Mesendoderm (in vitro differentiated cells): ENCODE measurements around the gene USH1G.

Experiments used
- DNase-seq: peaks from one replicate; pipeline ENCODE4 v3.0.0; 2013
- H2AK5ac ChIP-seq: 2 replicates; pipeline ENCODE4 v1.6.1; 2013; ENCODE audit warnings: low read length, inconsistent platforms
- H2BK120ac ChIP-seq: 2 replicates; pipeline ENCODE4 v1.6.1; 2013; ENCODE audit warnings: low read depth, mild to moderate bottlenecking, low read length, moderate library complexity, mixed read lengths
- H2BK15ac ChIP-seq: replicated peaks from 2 replicates; pipeline ENCODE4 v1.6.1; 2013; ENCODE audit warnings: low read depth, mild to moderate bottlenecking, moderate library complexity
- H2BK5ac ChIP-seq: 2 replicates; pipeline ENCODE4 v1.6.1; 2013; ENCODE audit warnings: low read length, inconsistent platforms
- H3K18ac ChIP-seq: 2 replicates; pipeline ENCODE4 v1.6.1; 2013; ENCODE audit warnings: mild to moderate bottlenecking, low read length, mixed read lengths
- H3K23ac ChIP-seq: one replicate; pipeline ENCODE4 v1.6.1; 2013; ENCODE audit warnings: low read length
- H3K27ac ChIP-seq: 2 replicates; pipeline ENCODE4 v1.5.1; 2013; ENCODE audit warnings: low read depth, mild to moderate bottlenecking, inconsistent platforms, low read length, moderate library complexity
- H3K27me3 ChIP-seq: 2 replicates; pipeline ENCODE4 v1.6.1; 2013; ENCODE audit warnings: low read length, control low read depth, mild to moderate bottlenecking, inconsistent platforms; ENCODE audit not compliant: insufficient read depth, poor library complexity
- H3K36me3 ChIP-seq: 2 replicates; pipeline ENCODE4 v1.6.1; 2013; ENCODE audit warnings: low read length, inconsistent platforms; ENCODE audit not compliant: control insufficient read depth, insufficient read depth
- H3K4ac ChIP-seq: one replicate; pipeline ENCODE4 v1.6.1; 2013; ENCODE audit warnings: low read depth, mild to moderate bottlenecking, low read length, moderate library complexity
- H3K4me1 ChIP-seq: 2 replicates; pipeline ENCODE4 v1.6.1; 2013; ENCODE audit warnings: low read depth, low read length, inconsistent platforms; ENCODE audit not compliant: control insufficient read depth
- H3K4me2 ChIP-seq: 2 replicates; pipeline ENCODE4 v1.6.1; 2013; ENCODE audit warnings: low read length
- H3K4me3 ChIP-seq: 2 replicates; pipeline ENCODE4 v1.5.1; 2013; ENCODE audit warnings: mild to moderate bottlenecking, low read length
- H3K56ac ChIP-seq: one replicate; pipeline ENCODE4 v1.6.1; 2013; ENCODE audit warnings: low read length
- H3K79me1 ChIP-seq: 2 replicates; pipeline ENCODE4 v1.6.1; 2013; ENCODE audit warnings: low read length, inconsistent platforms
- H3K79me2 ChIP-seq: 2 replicates; pipeline ENCODE4 v1.6.1; 2013; ENCODE audit warnings: mild to moderate bottlenecking, low read length; ENCODE audit not compliant: control insufficient read depth, insufficient read depth
- H3K9ac ChIP-seq: 2 replicates; pipeline ENCODE4 v1.6.1; 2013; ENCODE audit warnings: low read length, inconsistent platforms
- H4K5ac ChIP-seq: one replicate; pipeline ENCODE4 v1.6.1; 2013; ENCODE audit warnings: low read length
- H4K8ac ChIP-seq: one replicate; pipeline ENCODE4 v1.6.1; 2013; ENCODE audit warnings: low read depth, mild to moderate bottlenecking, control low read depth, low read length, moderate library complexity
- WGBS: extraction: QIAGEN DNeasy Blood & Tissue Kit; methylation state at CpG from one replicate; pipeline ENCODE4 v1.1.7; 2013; ENCODE audit warnings: low lambda C conversion rate, missing lambda C conversion rate; ENCODE audit not compliant: insufficient coverage; ENCODE audit errors: extremely low coverage; 5-methylcytosine and 5-hydroxymethylcytosine counted together

Gene USH1G

DNA sequence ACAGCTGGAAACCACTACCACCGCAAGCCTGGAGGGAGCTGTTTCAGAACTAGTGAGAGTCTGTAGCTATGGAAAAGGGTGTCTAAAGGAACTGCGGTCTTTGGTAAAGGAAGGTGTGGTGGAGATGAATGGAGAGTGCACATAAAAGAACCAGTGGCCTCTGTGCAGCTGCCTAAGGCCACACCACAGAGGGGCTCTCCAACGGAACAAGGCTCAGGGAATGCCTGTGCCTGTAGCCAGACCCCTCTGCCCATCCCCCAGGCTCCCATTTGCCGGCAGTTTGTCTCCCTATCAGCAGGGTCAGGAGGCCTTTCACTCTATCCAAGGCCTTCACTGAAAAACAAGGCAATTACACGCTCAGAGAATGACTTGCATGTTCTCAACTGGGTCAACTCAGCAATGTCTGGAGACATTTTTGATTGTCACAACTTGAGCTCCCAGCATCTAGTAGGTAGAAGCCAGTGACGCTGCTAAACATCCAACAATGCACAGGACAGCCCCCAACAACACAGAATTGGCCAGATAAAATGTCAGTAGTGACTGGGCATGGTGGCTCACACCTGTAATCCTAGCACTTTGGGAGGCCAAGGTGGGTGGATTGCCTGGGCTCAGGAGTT lies 47.0 kb downstream of the USH1G start:
- Histone ChIP-seq H3K4me2 (no peak overlapping the region), H3K27ac (no peak overlapping the region), H3K4ac (no peak overlapping the region), H2BK120ac (no peak overlapping the region), H2BK5ac (no peak overlapping the region), H3K27me3 (no peaks in the 10 kb centered on the region), H2AK5ac (no peak overlapping the region), H3K4me1 (peaks cover 5% of the 10 kb centered on the region), H3K56ac (no peak overlapping the region), H4K5ac (no peak overlapping the region), H3K79me2 (no peaks in the 10 kb centered on the region), H3K23ac (no peak overlapping the region), H3K4me3 (no peak overlapping the region), H3K9ac (no peak overlapping the region), H3K36me3 (no peaks in the 10 kb centered on the region), H4K8ac (no peak overlapping the region), H3K79me1 (no peaks in the 10 kb centered on the region), H2BK15ac (no peak overlapping the region), H3K18ac (no peak overlapping the region)
- peak; percentile 44 for DNase-seq
- WGBS: no CpG with 5 or more reads among the region's 6 CpGs

DNA sequence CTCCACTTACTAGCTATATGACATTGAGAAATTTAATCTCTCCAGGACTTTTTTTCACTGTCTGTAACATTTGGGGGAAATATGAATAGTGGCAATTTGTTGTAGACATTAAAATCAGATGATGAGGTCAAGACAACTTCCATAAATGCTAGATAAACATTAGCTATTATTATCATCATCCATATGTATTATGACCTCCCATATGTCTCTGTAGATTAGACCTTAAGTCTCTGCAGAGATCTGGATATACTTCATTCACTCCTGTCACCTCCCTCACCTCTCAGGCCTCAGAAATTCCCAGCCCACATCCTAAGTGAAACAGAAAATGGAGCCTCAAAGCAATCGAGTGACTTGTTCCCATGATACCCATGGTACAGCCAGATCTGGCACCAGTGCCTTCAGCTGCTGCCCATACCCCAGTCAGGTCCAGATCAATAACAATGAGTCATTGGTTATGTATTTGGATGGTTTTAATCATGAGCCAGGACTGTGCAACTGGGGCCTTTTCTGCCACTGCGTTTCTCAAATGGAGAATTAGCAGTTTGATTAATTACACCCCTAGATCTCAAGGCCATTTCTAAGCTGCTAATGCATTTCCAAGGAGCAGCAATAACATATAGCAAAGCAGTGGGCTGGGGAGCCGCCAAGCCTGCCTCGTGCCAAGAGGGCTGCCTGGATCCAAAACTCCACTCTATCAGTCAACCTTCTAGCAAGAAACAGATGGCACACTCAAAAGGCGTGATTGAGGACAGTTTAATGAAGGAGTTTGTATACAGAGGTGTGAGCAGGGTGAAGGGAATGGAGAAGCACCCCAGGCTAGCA lies 47.7 kb downstream of the USH1G start:
- H3K23ac ChIP-seq: no peak overlapping the region
- H3K56ac ChIP-seq: no peak overlapping the region
- H3K4me1 ChIP-seq: peaks cover 5% of the 10 kb centered on the region
- H2AK5ac ChIP-seq: no peak overlapping the region
- H3K9ac ChIP-seq: no peak overlapping the region
- no peaks in the 10 kb centered on the region for H3K79me2 ChIP-seq
- H3K79me1 ChIP-seq: no peaks in the 10 kb centered on the region
- H2BK5ac ChIP-seq: no peak overlapping the region
- H4K8ac ChIP-seq: no peak overlapping the region
- H3K4me3 ChIP-seq: no peak overlapping the region
- H3K27ac ChIP-seq: no peak overlapping the region
- no peaks in the 10 kb centered on the region for H3K36me3 ChIP-seq
- H4K5ac ChIP-seq: no peak overlapping the region
- WGBS: no CpG with 5 or more reads among the region's 5 CpGs
- H2BK120ac ChIP-seq: no peak overlapping the region
- DNase-seq: no peak
- H3K18ac ChIP-seq: no peak overlapping the region
- H3K4me2 ChIP-seq: no peak overlapping the region
- H2BK15ac ChIP-seq: no peak overlapping the region
- H3K4ac ChIP-seq: no peak overlapping the region
- H3K27me3 ChIP-seq: no peaks in the 10 kb centered on the region

DNA sequence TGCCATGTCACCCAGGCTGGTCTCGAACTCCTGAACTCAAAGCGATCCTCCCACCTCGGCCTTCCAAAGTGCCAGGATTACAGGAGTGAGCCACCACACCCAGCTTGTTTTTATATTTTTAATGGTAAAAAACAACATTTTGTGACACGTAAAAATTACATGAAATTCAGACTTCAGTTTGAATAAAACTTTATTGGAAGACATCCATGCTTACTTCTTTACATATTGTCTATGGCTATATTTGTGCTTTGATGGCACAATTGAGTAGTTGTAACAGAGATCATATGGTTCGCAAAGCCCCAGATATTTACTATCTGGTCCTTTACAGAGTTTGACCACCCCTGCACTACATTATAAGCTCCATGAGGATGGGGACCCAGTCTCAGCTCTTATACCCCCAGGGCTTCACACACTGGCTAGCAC lies 48.4 kb downstream of the USH1G start:
- no peak overlapping the region for H4K8ac ChIP-seq
- H3K27ac ChIP-seq: no peak overlapping the region
- H2AK5ac ChIP-seq: no peak overlapping the region
- no peak overlapping the region for H3K9ac ChIP-seq
- H3K36me3 ChIP-seq: no peaks in the 10 kb centered on the region
- no peaks in the 10 kb centered on the region for H3K79me2 ChIP-seq
- no peak overlapping the region for H2BK15ac ChIP-seq
- H3K23ac ChIP-seq: no peak overlapping the region
- H2BK120ac ChIP-seq: no peak overlapping the region
- no peak for DNase-seq
- H3K18ac ChIP-seq: no peak overlapping the region
- H4K5ac ChIP-seq: no peak overlapping the region
- H3K79me1 ChIP-seq: no peaks in the 10 kb centered on the region
- peaks cover 5% of the 10 kb centered on the region for H3K4me1 ChIP-seq
- H3K4ac ChIP-seq: no peak overlapping the region
- H3K4me2 ChIP-seq: no peak overlapping the region
- WGBS: no CpG with 5 or more reads among the region's 5 CpGs
- no peaks in the 10 kb centered on the region for H3K27me3 ChIP-seq
- no peak overlapping the region for H3K56ac ChIP-seq
- no peak overlapping the region for H3K4me3 ChIP-seq
- no peak overlapping the region for H2BK5ac ChIP-seq

DNA sequence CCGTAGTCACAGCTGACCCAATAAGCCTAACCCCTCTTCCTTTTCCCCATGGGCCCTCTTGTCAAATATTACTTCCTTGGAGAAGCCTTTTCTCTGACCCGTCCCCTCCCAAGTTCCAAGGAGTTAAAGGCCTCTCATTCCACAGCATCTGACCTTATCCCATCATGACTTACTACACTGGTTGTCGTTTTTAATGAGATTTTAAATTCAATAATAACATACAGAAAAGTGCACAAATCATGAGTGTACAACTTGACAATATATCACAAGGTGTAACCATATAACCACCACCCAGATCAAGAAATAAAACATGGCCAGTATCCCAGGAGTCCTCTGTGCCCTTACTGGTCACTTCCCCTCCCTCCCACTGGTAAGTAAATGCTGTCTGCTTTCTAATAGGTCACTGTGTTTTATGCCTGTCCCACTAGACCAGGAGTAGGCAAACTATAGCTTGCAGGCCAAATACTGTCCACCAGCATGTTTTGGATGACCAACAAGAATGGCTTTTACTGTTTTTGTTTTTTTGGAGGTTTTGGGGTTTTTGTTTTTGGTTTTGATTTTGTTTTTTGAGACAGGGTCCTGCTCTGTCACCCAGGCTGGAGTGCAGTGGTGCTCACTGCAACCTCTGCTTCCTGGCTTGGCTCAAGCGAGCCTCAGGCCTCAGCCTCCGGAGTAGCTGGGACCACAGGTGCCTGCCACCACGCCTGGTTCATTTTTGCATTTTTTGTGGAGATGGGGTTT lies 49.0 kb downstream of the USH1G start:
- Histone ChIP-seq H2BK15ac (no peak overlapping the region), H3K79me1 (no peaks in the 10 kb centered on the region), H2BK5ac (no peak overlapping the region), H3K4me2 (peak overlapping the region; percentile 71), H3K18ac (no peak overlapping the region), H4K8ac (no peak overlapping the region), H3K36me3 (no peaks in the 10 kb centered on the region), H2AK5ac (no peak overlapping the region), H3K79me2 (no peaks in the 10 kb centered on the region), H3K23ac (no peak overlapping the region), H3K4me3 (peak overlapping the region; percentile 61), H2BK120ac (no peak overlapping the region), H3K27ac (no peak overlapping the region), H3K4ac (peak overlapping the region; percentile 22), H4K5ac (no peak overlapping the region), H3K4me1 (peaks cover 5% of the 10 kb centered on the region), H3K27me3 (no peaks in the 10 kb centered on the region), H3K56ac (peak overlapping the region; percentile 87), H3K9ac (peak overlapping the region; percentile 75)
- DNase-seq: no peak
- WGBS: no CpG with 5 or more reads among the region's 6 CpGs

DNA sequence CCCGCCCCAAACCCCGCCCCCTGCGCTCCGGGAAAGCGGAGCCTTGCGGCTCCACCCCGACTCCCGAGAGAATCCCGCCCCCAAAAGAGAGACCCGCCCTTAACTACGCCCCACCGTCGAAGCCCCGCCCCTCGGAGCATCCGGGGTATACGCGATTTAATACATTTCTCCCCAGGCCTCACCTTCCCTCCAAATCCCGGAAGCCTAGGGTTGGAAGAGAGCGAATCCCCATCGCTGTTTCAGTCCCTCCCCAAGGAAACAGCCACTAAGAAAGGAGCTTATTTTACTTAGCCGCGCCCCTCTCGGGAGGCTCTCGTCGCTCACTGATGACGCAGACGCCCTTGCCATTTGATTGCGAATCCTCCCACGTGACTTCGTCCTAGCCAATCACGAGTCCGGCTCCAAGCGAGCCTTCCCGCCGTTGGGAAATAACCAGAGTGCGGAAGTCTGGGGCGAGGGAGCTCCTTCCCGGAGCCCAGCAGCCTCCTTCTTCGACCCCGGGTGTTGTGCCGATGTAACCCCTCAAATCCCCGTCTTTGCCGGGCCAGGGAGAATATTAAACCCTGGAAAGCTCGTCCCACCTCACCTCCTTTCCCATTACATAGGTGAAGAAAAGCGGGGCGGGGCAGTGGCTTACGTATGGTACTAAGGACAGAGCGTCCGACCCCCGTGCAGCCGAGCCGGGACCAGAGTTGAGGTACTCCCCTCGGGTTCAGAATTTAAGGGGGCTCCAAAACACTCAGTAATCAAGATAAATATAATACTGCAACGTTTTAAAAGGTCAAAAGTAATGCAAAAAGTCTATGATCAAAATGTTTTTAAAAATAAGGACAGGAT lies 49.8 kb downstream of the USH1G start:
- Histone ChIP-seq H2BK15ac (no peak overlapping the region), H4K8ac (no peak overlapping the region), H3K9ac (peak overlapping the region; percentile 75), H3K4me3 (peak overlapping the region; percentile 61), H2BK120ac (no peak overlapping the region), H3K56ac (peak overlapping the region; percentile 87), H4K5ac (no peak overlapping the region), H3K79me2 (no peaks in the 10 kb centered on the region), H2AK5ac (no peak overlapping the region), H3K18ac (no peak overlapping the region), H3K4ac (no peak overlapping the region), H3K36me3 (no peaks in the 10 kb centered on the region), H3K27me3 (no peaks in the 10 kb centered on the region), H3K4me2 (peak overlapping the region; percentile 71), H3K4me1 (peaks cover 5% of the 10 kb centered on the region), H2BK5ac (no peak overlapping the region), H3K23ac (no peak overlapping the region), H3K79me1 (no peaks in the 10 kb centered on the region), H3K27ac (no peak overlapping the region)
- DNase-seq: peak; percentile 100
- WGBS: no CpG with 5 or more reads among the region's 55 CpGs
